Limb (tissue), 2 donors: Measurements from ENCODE around the gene PPP1R13B.

Source experiments
- DNase-seq, 2 donors: peaks; one replicate each; pipeline ENCODE4 v3.0.0-alpha.2; 2016; ENCODE audit errors: extremely low spot score in 2 of 2

PPP1R13B gene

GRCh38 chr14:103731916-103732867, 115.2 kb downstream of the PPP1R13B start:
- DNase-seq, result no peak

GRCh38 chr14:103731481-103731880, 115.9 kb downstream of the PPP1R13B start:
- DNase-seq, result no peak

- DNase-seq, result peak in 1 of 2 donors; percentile 29
Observed at GRCh38 chr14:103730490-103731035, 116.8 kb downstream of the PPP1R13B start.

GRCh38 chr14:103729496-103730448, 117.6 kb downstream of the PPP1R13B start:
- peak in 1 of 2 donors; percentile 20 for DNase-seq

- no peak for DNase-seq
Observed at GRCh38 chr14:103728721-103729120, 118.7 kb downstream of the PPP1R13B start.

- no peak for DNase-seq
Observed at GRCh38 chr14:103728141-103728540, 119.2 kb downstream of the PPP1R13B start.

GRCh38 chr14:103727313-103727980, 119.9 kb downstream of the PPP1R13B start:
- DNase-seq, result peak in 1 of 2 donors; percentile 57

GRCh38 chr14:103726474-103726873, 120.9 kb downstream of the PPP1R13B start:
- DNase-seq, result no peak

- DNase-seq, result no peak
Observed at GRCh38 chr14:103725739-103726395, 121.5 kb downstream of the PPP1R13B start.

- DNase-seq, result no peak
Observed at GRCh38 chr14:103725001-103725682, 122.2 kb downstream of the PPP1R13B start.

- peak in 1 of 2 donors; percentile 15 for DNase-seq
Observed at GRCh38 chr14:103724116-103724515, 123.3 kb downstream of the PPP1R13B start.

- no peak for DNase-seq
Observed at GRCh38 chr14:103723748-103724081, 123.7 kb downstream of the PPP1R13B start.

- no peak for DNase-seq
Observed at GRCh38 chr14:103721334-103722120, 125.8 kb downstream of the PPP1R13B start.

GRCh38 chr14:103719751-103720150, 127.6 kb downstream of the PPP1R13B start:
- no peak for DNase-seq

- DNase-seq, result peak in 1 of 2 donors; percentile 64
Observed at GRCh38 chr14:103718572-103718971, 128.8 kb downstream of the PPP1R13B start.

GRCh38 chr14:103716899-103717411, 130.4 kb downstream of the PPP1R13B start:
- no peak for DNase-seq

- peak in 1 of 2 donors; percentile 71 for DNase-seq
Observed at GRCh38 chr14:103716091-103716801, 131.1 kb downstream of the PPP1R13B start.
